ENCODE measurements around the gene CNOT9. TPM values are rescaled to one million over a fixed set of nuclear protein-coding genes. Genes with fewer than 3 reads are reported as not detected.
A peak's percentile ranks its signal among the peaks of the same experiment; 100 is the strongest.

The CNOT9 gene
- total RNA-seq, 4 donors from 2014 or later: 10.4 to 28.4 (median 20.5) TPM

DNA sequence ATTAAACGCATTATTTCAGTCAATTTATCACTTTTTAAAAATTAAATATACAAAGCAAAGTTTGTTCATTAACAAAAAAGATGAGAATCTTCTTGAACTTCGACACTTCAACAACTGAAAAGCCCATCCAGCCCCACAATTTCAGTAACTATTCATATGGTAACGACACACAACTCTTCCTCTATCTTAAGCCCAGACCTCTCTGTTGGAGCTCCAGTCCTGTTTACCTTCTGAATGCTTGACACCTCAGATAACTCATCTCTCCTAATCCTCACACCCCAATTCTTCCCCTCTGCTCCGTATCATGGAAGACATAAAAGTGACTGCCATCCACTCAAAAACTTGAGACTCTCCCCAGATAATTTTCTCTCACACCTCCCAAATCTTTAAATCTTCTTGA is 13.1 kb upstream of the CNOT9 start:
- H3K9me3 ChIP-seq: no peaks in the 10 kb centered on the region
- H3K27me3 ChIP-seq: no peaks in the 10 kb centered on the region
- intact Hi-C loops (cut with DNase I; ENCODE audit: low total_unique reads): no loop called here
- in situ Hi-C loops (cut with MboI; ENCODE audit: low sequenced_read_pairs in 4 of 4): no loop called here
- no peak overlapping the region for H3K27ac ChIP-seq
- H3K4me1 ChIP-seq: no peaks in the 10 kb centered on the region
- H3K4me3 ChIP-seq: no peak overlapping the region
- ATAC-seq: no peak
- TF ChIP-seq, protein P1, sequence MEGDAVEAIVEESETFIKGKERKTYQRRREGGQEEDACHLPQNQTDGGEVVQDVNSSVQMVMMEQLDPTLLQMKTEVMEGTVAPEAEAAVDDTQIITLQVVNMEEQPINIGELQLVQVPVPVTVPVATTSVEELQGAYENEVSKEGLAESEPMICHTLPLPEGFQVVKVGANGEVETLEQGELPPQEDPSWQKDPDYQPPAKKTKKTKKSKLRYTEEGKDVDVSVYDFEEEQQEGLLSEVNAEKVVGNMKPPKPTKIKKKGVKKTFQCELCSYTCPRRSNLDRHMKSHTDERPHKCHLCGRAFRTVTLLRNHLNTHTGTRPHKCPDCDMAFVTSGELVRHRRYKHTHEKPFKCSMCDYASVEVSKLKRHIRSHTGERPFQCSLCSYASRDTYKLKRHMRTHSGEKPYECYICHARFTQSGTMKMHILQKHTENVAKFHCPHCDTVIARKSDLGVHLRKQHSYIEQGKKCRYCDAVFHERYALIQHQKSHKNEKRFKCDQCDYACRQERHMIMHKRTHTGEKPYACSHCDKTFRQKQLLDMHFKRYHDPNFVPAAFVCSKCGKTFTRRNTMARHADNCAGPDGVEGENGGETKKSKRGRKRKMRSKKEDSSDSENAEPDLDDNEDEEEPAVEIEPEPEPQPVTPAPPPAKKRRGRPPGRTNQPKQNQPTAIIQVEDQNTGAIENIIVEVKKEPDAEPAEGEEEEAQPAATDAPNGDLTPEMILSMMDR (IDR thresholded peaks at IDR 0.05 in 4 of 5, conservative IDR thresholded peaks at IDR 0.05 in 1 of 5): no peak
- TF ChIP-seq POLR2A (IDR thresholded peaks at IDR 0.05): no peak
- peaks cover 0 to 77% of the 10 kb centered on the region in 2 donors for H3K36me3 ChIP-seq
- no peak for DNase-seq

DNA sequence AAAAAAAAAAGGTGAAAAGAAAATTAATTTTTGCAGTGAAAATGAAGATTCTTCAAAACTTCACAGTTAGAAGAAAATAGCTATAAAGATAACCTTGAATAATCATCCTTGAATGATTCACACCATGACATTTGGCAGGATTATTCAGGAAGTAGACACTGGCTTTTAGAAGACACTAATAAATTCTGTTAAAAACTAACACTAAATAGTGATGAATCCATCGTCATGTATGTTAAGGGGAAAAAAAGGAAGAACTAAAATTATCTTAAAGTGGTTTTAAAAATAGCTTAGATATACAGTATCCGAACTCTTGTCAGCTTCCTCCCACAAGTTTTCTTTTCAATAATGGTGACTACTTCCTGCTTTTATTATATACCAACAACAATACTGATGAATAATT is 10.7 kb upstream of the CNOT9 start:
- Histone ChIP-seq H3K4me1 (no peaks in the 10 kb centered on the region), H3K27ac (no peak overlapping the region), H3K4me3 (no peak overlapping the region), H3K9me3 (no peaks in the 10 kb centered on the region), H3K27me3 (no peaks in the 10 kb centered on the region), H3K36me3 (peaks cover 0 to 66% of the 10 kb centered on the region in 2 donors)
- in situ Hi-C loops (cut with MboI; ENCODE audit: low sequenced_read_pairs in 4 of 4) (no loop called here), intact Hi-C loops (cut with DNase I; ENCODE audit: low total_unique reads) (no loop called here)
- TF ChIP-seq POLR2A (IDR thresholded peaks at IDR 0.05): no peak
- TF ChIP-seq, protein P1 (IDR thresholded peaks at IDR 0.05 in 4 of 5, conservative IDR thresholded peaks at IDR 0.05 in 1 of 5): no peak
- ATAC-seq: no peak
- no peak for DNase-seq

DNA sequence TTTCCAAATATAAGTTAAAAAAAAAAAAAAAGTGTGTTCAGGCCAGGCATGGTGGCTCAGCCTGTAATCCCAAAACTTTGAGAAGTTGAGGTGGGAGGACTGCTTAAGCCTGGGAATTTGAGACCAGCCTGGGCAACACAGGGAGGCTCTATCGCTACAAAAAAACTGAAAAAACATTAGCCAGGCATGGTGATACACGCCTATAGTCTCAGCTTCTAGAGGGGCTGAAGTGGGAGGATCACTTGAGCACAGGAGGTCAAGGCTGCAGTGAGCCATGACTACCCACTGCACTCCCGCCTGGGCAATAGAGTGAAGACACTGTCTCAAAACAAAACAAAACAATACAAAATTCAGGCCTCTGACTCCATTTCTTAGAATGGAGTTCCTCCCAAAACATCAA is 9.7 kb upstream of the CNOT9 start:
- Histone ChIP-seq H3K36me3 (peaks cover 0 to 57% of the 10 kb centered on the region in 2 donors), H3K27ac (no peak overlapping the region), H3K4me3 (no peak overlapping the region), H3K27me3 (no peaks in the 10 kb centered on the region), H3K4me1 (no peaks in the 10 kb centered on the region), H3K9me3 (no peaks in the 10 kb centered on the region)
- intact Hi-C loops (cut with DNase I; ENCODE audit: low total_unique reads) (no loop called here), in situ Hi-C loops (cut with MboI; ENCODE audit: low sequenced_read_pairs in 4 of 4) (no loop called here)
- ATAC-seq (no peak), DNase-seq (no peak)
- TF ChIP-seq, protein P1 (IDR thresholded peaks at IDR 0.05 in 4 of 5, conservative IDR thresholded peaks at IDR 0.05 in 1 of 5): no peak
- no peak for TF ChIP-seq POLR2A (IDR thresholded peaks at IDR 0.05)

DNA sequence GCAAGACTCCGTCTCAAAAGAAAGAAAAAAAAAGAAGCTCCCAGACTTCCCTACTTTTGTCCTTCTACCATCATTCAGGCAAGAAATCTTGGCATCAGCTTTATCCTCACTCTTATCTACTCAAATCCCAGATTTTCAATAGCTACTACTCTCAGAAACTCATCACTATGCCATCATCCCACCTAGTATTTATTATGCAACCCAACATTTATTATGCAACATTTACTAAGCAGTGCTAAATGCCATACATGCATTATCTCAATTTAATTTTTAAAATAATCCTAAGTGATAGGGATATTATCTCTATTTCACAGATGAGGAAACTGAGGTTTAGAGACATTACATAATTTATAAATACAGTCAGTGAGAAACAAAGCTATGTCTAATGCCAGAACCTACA is 4.6 kb upstream of the CNOT9 start:
- H3K9me3 ChIP-seq: no peaks in the 10 kb centered on the region
- peaks cover 0 to 30% of the 10 kb centered on the region in 2 donors for H3K36me3 ChIP-seq
- no peak for DNase-seq
- ATAC-seq: no peak
- peaks cover 10 to 13% of the 10 kb centered on the region in 2 donors for H3K4me1 ChIP-seq
- H3K27me3 ChIP-seq: no peaks in the 10 kb centered on the region
- no peak overlapping the region for H3K27ac ChIP-seq
- H3K4me3 ChIP-seq: no peak overlapping the region
- in situ Hi-C loops (cut with MboI; ENCODE audit: low sequenced_read_pairs in 4 of 4) (loop anchor here in 1 of 4 donors (10.0 kb wide), 1 partner anchor 289 kb away; the partner anchor contains the start of genes AAMP and PNKD), intact Hi-C loops (cut with DNase I; ENCODE audit: low total_unique reads) (no loop called here)
- no peak for TF ChIP-seq POLR2A (IDR thresholded peaks at IDR 0.05)
- TF ChIP-seq, protein P1 (IDR thresholded peaks at IDR 0.05 in 4 of 5, conservative IDR thresholded peaks at IDR 0.05 in 1 of 5): no peak

DNA sequence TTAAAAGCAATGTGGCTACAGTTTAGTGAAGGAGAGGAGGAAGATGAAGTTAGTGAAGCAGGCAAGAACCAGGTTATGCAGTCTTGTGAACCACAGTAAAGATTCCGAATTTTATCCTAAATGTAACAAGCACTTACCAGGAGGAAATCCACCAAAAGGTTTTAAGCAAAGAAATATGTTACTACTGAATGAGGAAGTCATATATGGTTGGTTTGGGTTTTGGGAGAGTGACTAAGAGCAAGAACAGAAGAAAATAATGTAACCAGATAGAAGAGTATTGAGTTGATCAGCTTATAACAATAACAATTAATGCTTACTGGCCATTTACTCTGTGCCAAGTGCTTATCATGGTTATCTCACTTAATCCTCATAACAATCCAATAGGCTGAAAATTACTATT is 2.3 kb upstream of the CNOT9 start:
- H3K4me1 ChIP-seq: peaks cover 31% of the 10 kb centered on the region in 2 donors
- H3K36me3 ChIP-seq: peaks cover 0 to 9% of the 10 kb centered on the region in 2 donors
- in situ Hi-C loops (cut with MboI; ENCODE audit: low sequenced_read_pairs in 4 of 4): loop anchor here in 1 of 4 donors (10.0 kb wide), 1 partner anchor 291 kb away; the partner anchor contains the start of genes AAMP and PNKD
- ATAC-seq: no peak
- H3K27me3 ChIP-seq: no peaks in the 10 kb centered on the region
- H3K9me3 ChIP-seq: no peaks in the 10 kb centered on the region
- TF ChIP-seq, protein P1 (IDR thresholded peaks at IDR 0.05 in 4 of 5, conservative IDR thresholded peaks at IDR 0.05 in 1 of 5): no peak
- TF ChIP-seq POLR2A (IDR thresholded peaks at IDR 0.05): no peak
- intact Hi-C loops (cut with DNase I; ENCODE audit: low total_unique reads): loop anchor here (5.0 kb wide), 2 partner anchors 274 to 349 kb away; partner anchors contain the start of genes ARPC2 and TMBIM1
- no peak overlapping the region for H3K4me3 ChIP-seq
- peak overlapping the region in 3 of 4 donors; percentile 95 to 96 (median 96) for H3K27ac ChIP-seq
- no peak for DNase-seq
